ENCODE data around the gene PROX1.

Gene PROX1

GRCh38 chr1:213982289-213982671 lies 5.5 kb upstream of the PROX1 start:
- Histone ChIP-seq H3K4me1 (ENCODE audit: insufficient read depth, low read length) (peaks cover 51% of the 10 kb centered on the region), H3K4me3 (ENCODE audit: low read length) (peak overlapping the region; percentile 72), H3K27me3 (ENCODE audit: insufficient read depth, low read length) (peaks cover 100% of the 10 kb centered on the region), H3K36me3 (ENCODE audit: insufficient read depth, low read depth, low read length) (no peaks in the 10 kb centered on the region), H3K9ac (ENCODE audit: low read depth, low read length) (no peak overlapping the region), H3K9me3 (ENCODE audit: insufficient read depth, low read depth, low read length) (no peaks in the 10 kb centered on the region), H3K27ac (ENCODE audit: low read length) (no peak overlapping the region)

GRCh38 chr1:213982672-213983492 lies 4.9 kb upstream of the PROX1 start:
- H3K36me3 ChIP-seq (ENCODE audit: insufficient read depth, low read depth, low read length): no peaks in the 10 kb centered on the region
- peaks cover 46% of the 10 kb centered on the region for H3K4me1 ChIP-seq (ENCODE audit: insufficient read depth, low read length)
- H3K27ac ChIP-seq (ENCODE audit: low read length): no peak overlapping the region
- H3K27me3 ChIP-seq (ENCODE audit: insufficient read depth, low read length): peaks cover 94% of the 10 kb centered on the region
- no peak overlapping the region for H3K9ac ChIP-seq (ENCODE audit: low read depth, low read length)
- peak overlapping the region; percentile 72 for H3K4me3 ChIP-seq (ENCODE audit: low read length)
- no peaks in the 10 kb centered on the region for H3K9me3 ChIP-seq (ENCODE audit: insufficient read depth, low read depth, low read length)

GRCh38 chr1:213983493-213984386 lies 4.0 kb upstream of the PROX1 start:
- peaks cover 93% of the 10 kb centered on the region for H3K27me3 ChIP-seq (ENCODE audit: insufficient read depth, low read length)
- no peak overlapping the region for H3K9ac ChIP-seq (ENCODE audit: low read depth, low read length)
- peaks cover 40% of the 10 kb centered on the region for H3K4me1 ChIP-seq (ENCODE audit: insufficient read depth, low read length)
- peak overlapping the region; percentile 72 for H3K4me3 ChIP-seq (ENCODE audit: low read length)
- H3K9me3 ChIP-seq (ENCODE audit: insufficient read depth, low read depth, low read length): no peaks in the 10 kb centered on the region
- H3K36me3 ChIP-seq (ENCODE audit: insufficient read depth, low read depth, low read length): no peaks in the 10 kb centered on the region
- no peak overlapping the region for H3K27ac ChIP-seq (ENCODE audit: low read length)

- no peak overlapping the region for H3K27ac ChIP-seq (ENCODE audit: low read length)
- H3K4me3 ChIP-seq (ENCODE audit: low read length): peak overlapping the region; percentile 72
- no peaks in the 10 kb centered on the region for H3K36me3 ChIP-seq (ENCODE audit: insufficient read depth, low read depth, low read length)
- H3K4me1 ChIP-seq (ENCODE audit: insufficient read depth, low read length): peaks cover 39% of the 10 kb centered on the region
- no peak overlapping the region for H3K9ac ChIP-seq (ENCODE audit: low read depth, low read length)
- H3K27me3 ChIP-seq (ENCODE audit: insufficient read depth, low read length): peaks cover 93% of the 10 kb centered on the region
- no peaks in the 10 kb centered on the region for H3K9me3 ChIP-seq (ENCODE audit: insufficient read depth, low read depth, low read length)
Measured at GRCh38 chr1:213984387-213985208, 3.2 kb upstream of the PROX1 start.

- Histone ChIP-seq H3K9ac (ENCODE audit: low read depth, low read length) (no peak overlapping the region), H3K9me3 (ENCODE audit: insufficient read depth, low read depth, low read length) (no peaks in the 10 kb centered on the region), H3K36me3 (ENCODE audit: insufficient read depth, low read depth, low read length) (no peaks in the 10 kb centered on the region), H3K4me3 (ENCODE audit: low read length) (peak overlapping the region; percentile 72), H3K4me1 (ENCODE audit: insufficient read depth, low read length) (peaks cover 42% of the 10 kb centered on the region), H3K27me3 (ENCODE audit: insufficient read depth, low read length) (peaks cover 93% of the 10 kb centered on the region), H3K27ac (ENCODE audit: low read length) (no peak overlapping the region)
Measured at GRCh38 chr1:213985209-213986019, 2.4 kb upstream of the PROX1 start.

GRCh38 chr1:213986020-213986924 lies 1.5 kb upstream of the PROX1 start:
- H3K4me3 ChIP-seq (ENCODE audit: low read length): peak overlapping the region; percentile 72
- no peak overlapping the region for H3K27ac ChIP-seq (ENCODE audit: low read length)
- no peaks in the 10 kb centered on the region for H3K36me3 ChIP-seq (ENCODE audit: insufficient read depth, low read depth, low read length)
- H3K9ac ChIP-seq (ENCODE audit: low read depth, low read length): no peak overlapping the region
- H3K27me3 ChIP-seq (ENCODE audit: insufficient read depth, low read length): peaks cover 93% of the 10 kb centered on the region
- H3K4me1 ChIP-seq (ENCODE audit: insufficient read depth, low read length): peaks cover 42% of the 10 kb centered on the region
- no peaks in the 10 kb centered on the region for H3K9me3 ChIP-seq (ENCODE audit: insufficient read depth, low read depth, low read length)

GRCh38 chr1:213986925-213987250 lies 885 bp upstream of the PROX1 start:
- H3K27ac ChIP-seq (ENCODE audit: low read length): no peak overlapping the region
- no peaks in the 10 kb centered on the region for H3K36me3 ChIP-seq (ENCODE audit: insufficient read depth, low read depth, low read length)
- H3K9me3 ChIP-seq (ENCODE audit: insufficient read depth, low read depth, low read length): no peaks in the 10 kb centered on the region
- H3K27me3 ChIP-seq (ENCODE audit: insufficient read depth, low read length): peaks cover 93% of the 10 kb centered on the region
- H3K4me3 ChIP-seq (ENCODE audit: low read length): peak overlapping the region; percentile 72
- no peak overlapping the region for H3K9ac ChIP-seq (ENCODE audit: low read depth, low read length)
- peaks cover 42% of the 10 kb centered on the region for H3K4me1 ChIP-seq (ENCODE audit: insufficient read depth, low read length)

- H3K27ac ChIP-seq (ENCODE audit: low read length): no peak overlapping the region
- H3K4me1 ChIP-seq (ENCODE audit: insufficient read depth, low read length): peaks cover 39% of the 10 kb centered on the region
- no peak overlapping the region for H3K9ac ChIP-seq (ENCODE audit: low read depth, low read length)
- H3K9me3 ChIP-seq (ENCODE audit: insufficient read depth, low read depth, low read length): no peaks in the 10 kb centered on the region
- no peaks in the 10 kb centered on the region for H3K36me3 ChIP-seq (ENCODE audit: insufficient read depth, low read depth, low read length)
- H3K27me3 ChIP-seq (ENCODE audit: insufficient read depth, low read length): peaks cover 93% of the 10 kb centered on the region
- peak overlapping the region; percentile 83 for H3K4me3 ChIP-seq (ENCODE audit: low read length)
Measured at GRCh38 chr1:213987422-213987926, 299 bp upstream of the PROX1 start.

- no peaks in the 10 kb centered on the region for H3K9me3 ChIP-seq (ENCODE audit: insufficient read depth, low read depth, low read length)
Measured at GRCh38 chr1:213988507-213989001, 781 bp downstream of the PROX1 start.

More at GRCh38 chr1:213988507-213989001, 781 bp downstream of the PROX1 start:
- peaks cover 34% of the 10 kb centered on the region for H3K4me1 ChIP-seq (ENCODE audit: insufficient read depth, low read length)
- H3K27ac ChIP-seq (ENCODE audit: low read length): no peak overlapping the region
- H3K27me3 ChIP-seq (ENCODE audit: insufficient read depth, low read length): peaks cover 88% of the 10 kb centered on the region
- no peaks in the 10 kb centered on the region for H3K36me3 ChIP-seq (ENCODE audit: insufficient read depth, low read depth, low read length)
- peak overlapping the region; percentile 83 for H3K4me3 ChIP-seq (ENCODE audit: low read length)
- H3K9ac ChIP-seq (ENCODE audit: low read depth, low read length): peak overlapping the region; percentile 57; the same call in 1 of the 2 replicates

All from iPS-20b (cell line).